NCI-H2171 (cell line): ENCODE results near the gene KIRREL3.

Experiments
- DNase-seq: peaks from one replicate; lab custom pipeline; 2025; lab: John Stamatoyannopoulos, UW

KIRREL3 gene

DNA sequence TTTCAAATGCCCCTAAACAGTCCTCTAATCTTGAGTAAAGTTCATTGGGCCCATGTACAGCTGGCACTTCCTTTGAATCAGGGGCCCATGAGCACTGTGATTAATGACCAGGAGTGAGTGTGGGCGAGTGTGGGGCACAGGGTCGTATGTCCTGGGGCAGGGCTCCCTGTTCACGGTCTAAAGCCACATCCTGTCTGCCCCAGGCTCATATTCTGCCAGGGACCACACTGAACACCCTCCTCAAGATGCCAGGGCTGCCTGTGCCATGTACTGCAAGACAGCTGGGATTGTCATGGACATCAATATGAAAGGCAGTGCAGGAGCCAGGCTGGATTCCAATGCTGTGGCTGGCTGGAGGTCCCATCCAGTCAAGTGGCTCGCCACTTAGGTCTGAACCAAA, 130.5 kb downstream of the KIRREL3 start:
- DNase-seq, result no peak

DNA sequence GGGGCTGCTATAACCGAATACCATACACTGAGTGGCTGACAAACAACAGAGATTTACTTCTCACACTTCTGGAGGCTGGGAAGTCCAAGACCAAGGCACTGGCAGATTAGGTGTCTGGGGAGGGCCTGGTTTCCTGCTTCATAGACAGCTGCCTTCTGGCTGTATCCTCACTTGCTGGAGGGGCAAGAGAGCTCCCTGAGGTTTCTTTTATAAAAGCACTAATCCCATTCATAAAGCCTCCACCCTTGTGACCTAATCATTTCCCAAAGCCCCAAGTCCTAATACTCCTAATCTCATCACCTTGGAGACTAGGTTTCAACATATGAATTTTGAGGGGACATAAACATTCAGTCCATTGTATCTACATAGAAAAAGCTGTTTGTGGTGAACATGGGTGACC, 131.8 kb downstream of the KIRREL3 start:
- no peak for DNase-seq

DNA sequence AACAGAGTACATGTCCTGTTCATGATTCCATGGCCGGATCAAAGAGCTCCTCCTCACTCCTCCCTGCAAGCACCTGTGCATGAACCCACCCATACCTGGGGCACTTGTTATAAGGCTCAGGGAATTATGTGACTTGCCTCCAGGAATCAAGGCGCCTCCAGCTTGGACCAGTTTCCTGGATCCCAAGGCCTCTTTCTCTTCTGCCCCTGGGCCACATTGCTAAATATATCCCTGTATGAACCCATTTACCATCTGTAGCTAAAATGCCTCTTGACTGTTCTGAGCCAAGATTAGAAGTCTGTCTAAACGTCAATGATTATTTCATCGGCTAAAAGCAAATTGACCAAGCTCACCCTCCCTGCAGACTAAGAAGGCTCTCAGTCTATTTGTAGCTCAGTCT, 135.6 kb downstream of the KIRREL3 start:
- DNase-seq, result no peak

DNA sequence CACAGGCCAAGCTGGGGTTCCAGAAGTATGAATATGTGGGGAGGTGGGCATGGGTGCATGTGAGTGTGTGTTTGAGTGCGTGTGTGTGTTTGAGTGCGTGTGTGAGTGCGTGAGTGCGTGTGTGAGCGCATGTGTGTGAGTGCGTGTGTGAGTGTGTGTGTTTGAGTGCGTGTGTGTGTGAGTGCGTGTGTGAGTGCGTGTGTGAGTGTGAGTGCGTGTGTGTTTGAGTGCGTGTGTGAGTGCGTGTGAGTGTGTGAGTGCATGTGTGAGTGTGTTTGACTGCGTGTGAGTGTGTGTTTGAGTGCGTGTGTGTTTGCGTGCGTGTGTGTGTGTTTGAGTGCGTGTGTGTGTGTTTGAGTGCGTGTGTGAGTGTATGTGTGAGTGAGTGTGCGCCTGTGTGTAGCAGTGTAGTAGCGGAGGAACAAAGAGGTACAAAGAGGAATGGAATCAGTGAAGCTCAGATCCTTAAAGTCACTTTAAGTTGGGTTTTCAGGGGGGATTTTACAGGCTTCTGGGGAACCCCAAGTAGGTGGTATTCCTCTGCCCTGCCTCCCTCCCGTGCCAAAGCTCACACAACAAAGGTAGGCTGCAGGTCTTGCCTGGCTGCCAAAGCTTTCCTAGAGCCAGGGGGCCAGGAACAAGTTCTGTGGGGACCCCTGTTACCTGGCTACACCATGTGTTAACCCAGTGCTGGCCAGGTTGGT, 137.1 kb downstream of the KIRREL3 start:
- DNase-seq, result no peak

DNA sequence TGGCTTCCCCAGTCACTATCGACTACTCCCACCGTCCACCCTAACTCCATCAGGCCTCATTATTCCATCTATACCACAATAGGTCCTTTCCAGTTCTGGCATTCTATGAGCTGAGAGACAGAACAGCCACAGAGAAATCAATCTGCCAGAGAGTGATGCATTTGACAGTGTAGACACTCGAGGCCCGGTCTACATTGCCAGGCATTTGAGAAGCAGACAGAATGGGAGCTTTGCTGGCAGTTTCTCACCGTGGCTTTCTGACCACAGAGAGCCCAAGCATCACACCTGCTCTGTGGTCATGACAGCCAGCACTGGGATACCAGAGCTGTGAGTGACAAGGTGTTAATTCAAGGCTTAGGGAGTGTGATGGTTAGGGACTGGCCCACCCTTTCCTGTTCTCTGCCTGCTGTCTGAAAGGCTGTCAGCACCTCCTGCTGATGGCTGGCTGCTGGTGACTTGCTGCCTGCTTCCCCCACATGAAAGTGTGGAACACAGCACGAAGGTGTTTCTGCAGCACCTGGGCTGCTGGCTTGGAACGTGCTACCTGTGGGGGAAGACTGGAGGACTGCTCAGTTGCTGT, 137.8 kb downstream of the KIRREL3 start:
- no peak for DNase-seq

DNA sequence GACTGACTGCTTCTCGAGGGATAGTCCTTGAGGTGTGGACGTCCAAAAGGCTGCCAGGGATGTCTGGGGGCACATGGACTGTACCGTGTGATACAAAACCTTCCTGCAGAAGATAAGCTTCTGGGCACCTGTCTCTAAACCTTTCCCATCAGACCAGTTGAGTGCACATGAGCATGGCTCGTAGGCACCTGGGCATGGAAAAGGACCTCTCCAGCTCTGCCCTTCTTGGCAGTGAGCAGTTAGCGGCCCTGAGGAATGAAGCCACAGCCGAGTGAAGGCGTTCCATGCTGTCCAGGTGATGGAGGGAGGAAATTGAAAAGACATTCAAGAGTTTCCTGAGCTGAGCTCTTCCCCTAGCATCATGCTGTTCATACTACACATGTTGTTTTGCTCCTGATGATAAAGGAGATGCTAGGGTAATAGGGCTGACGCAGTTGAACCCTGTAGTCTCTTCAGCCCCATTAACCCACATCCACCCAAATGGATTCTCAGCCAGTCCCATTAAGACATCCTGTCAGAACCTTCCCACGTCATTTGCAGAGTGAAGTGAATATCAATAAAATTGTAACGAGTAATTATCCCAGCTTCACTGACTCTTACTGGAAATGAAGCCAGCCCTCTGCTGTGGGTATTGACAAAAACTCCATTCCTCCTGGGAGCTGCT, 138.6 kb downstream of the KIRREL3 start:
- no peak for DNase-seq

DNA sequence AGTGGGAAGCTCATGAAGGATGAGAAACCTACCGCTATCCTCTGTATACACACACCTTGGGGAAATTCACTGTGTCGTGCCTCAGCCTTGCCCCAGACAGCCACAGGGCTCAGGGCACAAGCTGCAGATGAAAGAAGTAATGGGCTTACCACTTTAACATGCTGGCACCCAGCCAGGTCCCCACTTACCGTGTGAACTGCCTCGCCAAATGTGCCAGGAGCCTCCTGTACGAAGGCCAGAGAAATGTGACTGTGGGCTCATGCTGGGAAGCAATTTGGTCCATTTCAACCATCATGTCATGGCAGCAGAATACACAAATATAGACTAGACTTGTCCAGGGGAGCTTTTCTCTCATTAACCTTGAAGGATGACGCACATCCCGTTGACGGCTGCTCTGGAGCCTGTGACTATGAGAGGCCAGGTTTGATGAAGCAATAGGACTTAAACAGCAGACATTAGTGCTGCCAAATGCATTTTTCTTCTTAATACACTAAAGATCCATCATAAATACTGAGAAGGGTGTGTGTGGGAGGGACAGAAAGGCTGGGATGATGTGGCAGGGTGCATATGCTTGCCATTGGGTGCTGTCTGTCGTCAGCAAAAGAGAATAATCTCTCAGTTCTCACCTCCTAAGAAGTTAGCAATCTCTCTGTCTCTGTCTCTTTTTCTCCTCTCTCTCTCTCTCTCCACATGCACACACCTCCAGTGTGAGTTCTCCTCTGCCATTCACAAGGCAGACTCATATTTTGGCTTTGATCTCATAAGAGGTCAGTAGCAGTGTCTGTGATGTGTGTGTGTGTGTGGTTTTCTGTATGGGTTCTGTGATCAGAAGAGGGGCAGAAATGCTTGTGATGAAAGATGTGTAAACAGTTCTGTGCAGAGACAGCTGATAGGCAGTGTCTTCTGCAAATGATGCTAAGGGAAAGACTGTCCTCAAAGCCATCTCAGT, 142.4 kb downstream of the KIRREL3 start:
- DNase-seq, result peak; percentile 60

DNA sequence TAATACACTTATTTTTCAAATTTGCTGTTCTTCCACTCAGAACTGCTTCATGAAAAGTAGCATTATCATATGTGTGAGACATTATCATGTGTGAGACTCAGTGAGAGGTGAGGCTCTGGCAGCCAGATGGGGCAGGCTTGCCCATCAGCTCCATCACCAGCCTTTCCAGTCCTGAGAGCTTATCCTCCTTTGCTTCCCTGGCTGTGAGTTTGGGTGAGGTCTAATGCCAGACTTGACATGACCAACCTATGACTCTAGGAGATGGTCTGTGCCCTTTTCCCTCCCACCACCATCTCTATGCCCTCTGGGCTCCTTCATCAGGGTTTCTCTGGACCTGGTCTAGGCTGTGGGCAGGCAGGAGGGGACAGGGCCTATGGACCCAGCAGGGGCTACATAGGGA, 145.0 kb downstream of the KIRREL3 start:
- no peak for DNase-seq

DNA sequence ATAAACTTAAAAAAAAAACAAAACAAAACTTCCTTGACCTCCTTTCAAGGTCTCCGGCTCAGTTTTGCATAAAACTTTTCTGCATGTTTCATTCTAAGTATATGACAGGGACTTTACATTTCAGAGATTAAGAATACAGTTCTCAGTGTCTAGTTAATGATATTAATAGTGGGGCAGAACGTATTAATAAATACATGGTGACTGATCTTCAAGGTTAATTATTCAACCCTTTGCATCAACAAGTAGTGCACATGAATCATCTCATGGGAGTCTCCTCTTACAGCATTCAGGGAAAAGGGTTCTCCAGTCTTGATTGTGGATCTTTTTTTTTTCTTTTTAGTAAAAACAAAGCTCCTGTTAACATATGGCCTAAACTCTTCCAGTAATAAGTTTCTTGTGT, 146.8 kb downstream of the KIRREL3 start:
- no peak for DNase-seq

DNA sequence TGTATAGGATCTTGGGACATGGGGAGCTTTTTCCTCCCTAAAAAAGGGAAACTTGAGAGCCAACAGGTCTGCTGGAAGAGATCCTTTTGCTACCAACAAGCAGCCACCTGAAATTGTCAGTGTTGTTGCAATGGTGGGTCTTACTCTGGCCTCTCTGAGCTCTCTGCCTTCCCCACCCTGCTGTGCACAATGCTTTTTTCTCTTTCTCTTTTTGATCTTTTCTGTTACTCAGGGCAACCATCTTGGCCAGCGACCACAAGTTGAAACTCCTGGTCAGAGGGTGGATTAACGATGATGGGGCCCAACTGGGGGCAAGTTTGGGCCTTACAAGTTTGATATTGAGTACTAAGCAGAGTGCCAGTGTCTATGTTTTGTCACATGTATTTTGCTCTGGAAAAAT, 155.8 kb downstream of the KIRREL3 start:
- DNase-seq, result no peak

DNA sequence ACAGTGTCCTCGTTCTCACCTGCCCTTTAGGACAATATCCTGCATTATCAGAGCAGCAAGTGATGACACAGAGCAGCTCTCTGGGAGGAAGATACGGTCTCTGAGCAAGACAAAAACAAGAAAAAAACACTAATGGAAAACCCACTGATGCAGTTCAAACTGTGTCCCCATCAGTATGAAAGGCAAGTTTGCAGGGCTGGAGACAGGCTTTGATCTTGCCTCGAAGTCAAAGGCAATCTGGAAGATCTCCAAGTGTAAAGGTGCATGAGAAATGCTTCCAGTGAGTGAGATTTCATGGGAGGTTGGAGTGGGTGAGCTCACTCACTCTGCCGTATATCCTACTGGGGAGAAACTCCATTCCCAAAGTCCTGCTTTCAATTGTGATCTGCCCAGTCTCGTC, 157.5 kb downstream of the KIRREL3 start:
- no peak for DNase-seq

DNA sequence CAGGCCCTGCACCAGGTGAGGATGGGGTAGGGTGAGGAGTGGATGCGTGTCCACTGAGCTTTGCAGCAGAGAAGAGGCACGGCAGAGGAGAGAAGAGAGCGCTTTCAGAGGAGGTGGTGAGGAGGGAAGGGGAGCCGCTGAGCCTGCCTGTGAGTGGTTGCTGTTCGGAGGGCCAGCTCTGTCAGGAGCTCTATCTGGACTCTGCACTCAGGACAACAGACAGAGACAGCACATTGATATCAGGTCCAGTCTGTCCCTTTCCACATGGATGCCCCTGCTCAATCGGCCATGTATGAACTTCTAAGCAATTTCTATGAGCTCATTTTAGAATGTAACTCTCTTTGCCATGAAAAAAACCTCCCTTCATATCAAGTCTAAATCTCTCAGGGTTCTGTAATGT, 158.6 kb downstream of the KIRREL3 start:
- DNase-seq, result no peak

DNA sequence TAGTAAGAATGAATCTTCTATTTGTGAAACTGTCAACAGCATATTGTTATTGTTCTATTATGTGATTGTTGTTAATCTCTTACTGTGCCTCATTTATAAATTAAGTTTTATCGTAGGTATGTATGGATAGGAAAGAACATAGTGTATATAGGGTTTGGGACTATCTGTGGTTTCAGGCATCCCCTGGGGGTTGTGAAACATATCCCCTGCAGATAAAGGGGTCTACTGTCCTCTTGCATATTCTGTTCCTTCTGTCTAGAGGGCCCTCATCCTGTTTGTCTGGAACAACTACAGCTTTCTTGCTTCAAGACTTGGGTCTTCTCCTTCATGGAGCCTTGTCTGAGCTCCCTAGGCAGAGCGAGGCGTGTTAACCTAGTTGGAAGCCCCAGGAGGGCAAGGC, 159.6 kb downstream of the KIRREL3 start:
- DNase-seq, result no peak

DNA sequence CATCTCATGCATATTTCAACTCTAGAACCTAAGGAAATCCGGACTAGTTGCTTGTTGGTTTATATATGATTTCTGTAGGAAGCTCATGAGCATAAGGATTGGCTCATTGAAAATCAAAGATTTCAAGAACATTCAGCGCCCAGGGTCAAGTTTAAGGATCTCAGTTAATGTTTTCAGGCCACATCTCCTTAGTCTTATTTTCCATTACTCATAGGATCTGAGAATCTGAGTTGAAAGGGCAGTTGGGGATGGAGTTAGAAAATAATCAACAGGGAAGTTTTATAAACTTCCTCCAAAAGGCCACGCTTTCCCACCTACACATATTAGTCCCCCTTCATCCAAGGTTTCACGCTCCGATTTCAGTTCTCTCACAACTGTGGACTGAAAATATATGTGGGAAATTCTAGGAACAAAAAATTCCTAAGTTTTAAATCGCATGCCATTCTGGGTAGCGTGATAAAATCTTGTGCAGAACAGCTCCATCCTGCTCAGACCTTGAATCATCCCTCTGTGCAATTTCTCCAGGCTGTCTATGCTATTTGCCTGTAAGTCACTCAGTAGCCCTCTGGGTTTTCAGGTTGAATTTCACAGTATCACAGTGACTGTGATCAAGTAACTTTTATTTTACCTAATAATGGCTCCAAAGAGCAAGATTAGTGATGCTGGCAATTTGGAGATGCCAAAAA, 160.2 kb downstream of the KIRREL3 start:
- DNase-seq, result no peak

DNA sequence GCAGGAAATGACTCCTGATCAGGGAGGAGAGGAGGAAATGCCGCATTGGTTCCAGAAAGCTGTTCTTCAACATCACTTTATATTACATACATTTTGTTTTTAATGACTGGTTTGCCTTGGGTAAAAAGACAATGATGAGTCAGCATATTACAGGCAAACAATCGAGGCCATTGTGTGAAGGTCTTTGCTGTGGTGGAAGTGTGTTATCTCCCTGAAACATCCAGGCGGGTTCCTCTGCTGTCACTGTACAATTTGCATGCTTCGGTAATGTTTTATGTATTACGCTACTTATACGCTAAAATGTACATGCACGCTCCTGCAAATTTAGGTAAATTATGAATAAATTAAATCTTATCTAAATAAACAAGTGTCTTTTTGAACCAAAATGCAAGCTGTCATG, 161.1 kb downstream of the KIRREL3 start:
- DNase-seq, result no peak

DNA sequence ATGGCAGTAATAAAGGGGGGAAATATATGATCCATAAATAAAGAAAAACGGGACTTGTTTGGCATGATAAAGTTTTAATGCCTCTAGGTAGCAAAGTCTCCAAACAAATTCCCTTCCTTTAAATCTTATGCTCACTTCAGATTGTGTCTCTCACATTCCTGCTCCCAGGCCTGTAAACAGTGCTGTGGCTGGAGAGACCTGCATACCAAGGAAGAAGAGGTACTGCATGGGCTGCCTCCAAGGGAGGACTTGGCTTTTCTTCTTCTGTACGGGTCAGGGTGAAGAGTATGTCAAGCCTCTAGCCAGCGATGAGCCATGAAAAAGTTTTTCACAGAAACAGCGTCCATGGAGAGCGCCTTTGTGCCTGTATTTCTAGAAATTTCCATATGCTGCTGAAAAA, 161.8 kb downstream of the KIRREL3 start:
- no peak for DNase-seq

DNA sequence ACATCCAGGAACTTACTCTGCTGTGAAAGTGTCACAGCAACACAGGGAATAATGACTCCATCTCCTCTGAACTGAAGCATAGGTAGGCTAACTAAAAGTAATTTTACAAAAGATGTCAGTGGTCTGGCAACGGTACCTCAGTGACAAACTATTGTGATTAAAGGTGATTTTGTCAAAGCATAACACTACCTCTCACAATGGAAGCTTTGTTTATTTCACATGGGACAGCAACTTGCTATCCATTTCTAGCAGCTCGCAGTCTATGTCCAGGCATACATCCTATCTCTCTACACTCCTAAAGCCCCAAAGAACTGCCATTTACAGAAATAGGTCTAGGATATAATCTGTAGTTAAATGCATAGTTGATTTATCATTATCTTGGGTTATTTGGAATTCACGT, 163.0 kb downstream of the KIRREL3 start:
- no peak for DNase-seq

DNA sequence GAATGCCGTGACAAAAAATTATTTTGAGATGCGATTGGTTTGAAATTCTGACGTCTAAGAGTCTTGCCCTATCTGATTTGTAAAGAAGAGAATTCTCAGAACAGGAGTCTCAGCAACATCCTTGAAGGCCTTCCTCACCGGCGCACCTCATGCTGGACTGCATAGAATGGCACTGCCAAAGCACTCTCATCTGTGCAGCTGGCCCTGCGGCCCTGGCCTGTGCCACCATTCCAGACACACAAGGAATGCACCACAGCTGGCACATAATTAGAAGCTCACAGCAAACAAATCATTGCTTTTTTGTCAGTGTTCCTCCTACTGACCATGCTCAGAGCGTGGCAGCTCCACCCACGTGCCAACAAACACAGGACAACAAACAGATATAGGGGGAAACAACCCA, 166.0 kb downstream of the KIRREL3 start:
- no peak for DNase-seq

DNA sequence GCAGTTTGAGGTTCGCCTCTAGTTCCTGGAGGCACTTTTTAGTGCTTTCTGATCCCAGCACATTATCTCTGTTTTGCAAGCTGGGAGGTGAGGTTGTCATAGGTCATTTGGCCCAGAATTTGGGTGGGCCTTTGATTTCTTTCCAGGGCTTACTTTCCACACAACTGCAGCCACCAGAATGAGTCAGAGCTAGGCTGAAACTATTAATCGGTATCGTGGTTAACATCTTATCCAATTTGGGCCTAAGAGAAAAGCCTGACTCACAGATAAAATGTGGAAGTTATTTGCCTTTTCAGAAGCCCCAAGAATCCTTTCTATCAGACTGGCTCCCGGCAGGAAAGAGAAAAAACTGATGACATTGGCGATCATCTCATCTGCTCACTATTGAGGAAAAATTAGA, 166.4 kb downstream of the KIRREL3 start:
- DNase-seq, result no peak

DNA sequence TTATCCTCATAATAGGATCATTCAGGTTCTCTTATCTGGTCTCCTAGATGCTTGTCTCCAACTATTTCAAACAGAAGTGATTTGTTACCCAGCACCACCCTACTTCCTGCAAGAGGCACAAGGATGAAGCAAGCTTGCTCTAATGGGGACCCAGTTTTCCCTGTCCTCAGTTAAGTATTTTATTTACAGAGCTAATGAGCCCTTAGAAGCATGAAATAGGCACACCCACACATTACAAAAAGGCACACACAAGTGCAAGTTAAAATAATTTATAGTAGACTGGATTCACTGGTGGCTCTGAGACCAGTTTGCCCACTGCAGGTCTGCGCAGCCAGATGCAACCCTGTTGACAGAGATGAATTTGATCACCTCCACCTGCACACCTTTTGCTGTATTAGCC, 167.5 kb downstream of the KIRREL3 start:
- no peak for DNase-seq

DNA sequence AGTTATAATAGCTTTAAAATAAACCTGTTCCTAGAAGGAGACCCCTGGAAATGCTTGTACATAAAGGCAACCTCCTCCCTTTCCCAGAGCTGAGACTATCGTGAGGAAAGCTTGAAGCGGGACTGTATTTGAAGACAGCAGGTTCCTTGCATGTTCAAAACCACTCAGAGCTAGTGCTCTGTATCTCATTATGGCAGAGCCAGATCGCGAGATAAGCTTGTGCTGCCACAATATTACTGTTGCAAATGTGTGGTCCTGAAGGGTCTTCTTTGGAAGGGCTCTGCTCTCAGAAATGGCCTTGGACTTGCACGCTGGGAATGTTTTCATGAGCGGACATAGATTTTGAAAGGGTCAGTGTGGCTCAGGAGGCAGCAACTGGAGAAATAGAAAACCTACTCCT, 168.2 kb downstream of the KIRREL3 start:
- DNase-seq, result no peak

DNA sequence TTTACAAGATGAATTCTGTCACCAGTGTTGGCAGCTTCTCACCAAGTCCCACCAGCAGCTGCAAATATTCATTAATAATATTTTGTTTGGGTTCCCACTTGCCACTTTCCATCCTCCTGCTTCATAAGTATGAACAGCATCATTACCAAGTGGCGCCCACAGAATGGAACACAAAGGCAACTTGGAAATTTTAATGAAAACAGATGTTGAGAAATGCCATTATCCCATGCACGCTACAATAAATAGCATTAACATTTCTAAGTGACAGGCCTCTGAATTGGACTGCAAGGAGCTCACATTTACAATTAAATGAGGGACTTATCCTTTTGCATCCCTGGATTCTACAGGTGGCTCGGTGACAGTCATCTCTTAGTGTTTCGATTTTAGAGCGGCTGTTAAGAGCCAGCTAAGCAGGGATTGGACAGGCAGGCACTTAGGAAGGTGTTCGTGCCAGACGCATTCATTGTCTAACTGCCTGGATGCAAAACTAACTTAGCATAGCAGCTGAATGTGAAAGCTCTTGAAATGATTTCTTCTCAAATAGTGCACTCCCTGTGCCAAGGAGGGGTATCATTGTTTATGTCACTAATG, 170.3 kb downstream of the KIRREL3 start:
- DNase-seq, result no peak
